GM19395 (cell line): ENCODE measurements around the gene PGA5.
"Not testable (repeated sequence)": the region's sequence is repeated elsewhere in the genome, so short reads cannot be mapped to it uniquely, and the experiment has no call there.

ENCODE experiments used
- ATAC-seq: cut with Tn5 transposase; IDR thresholded peaks from one replicate; pipeline ENCODE4 v1.9.1; 2021; ENCODE audit warnings: mild to moderate bottlenecking, moderate library complexity; ENCODE audit not compliant: unreplicated experiment

The PGA5 gene

GRCh38 chr11:61240875-61241274, at the start of gene PGA5:
TSS of gene PGA5 (plus strand) at chr11:61241175. CDS start at chr11:61241227, 52 bp downstream.
- ATAC-seq: not testable (repeated sequence)

DNA sequence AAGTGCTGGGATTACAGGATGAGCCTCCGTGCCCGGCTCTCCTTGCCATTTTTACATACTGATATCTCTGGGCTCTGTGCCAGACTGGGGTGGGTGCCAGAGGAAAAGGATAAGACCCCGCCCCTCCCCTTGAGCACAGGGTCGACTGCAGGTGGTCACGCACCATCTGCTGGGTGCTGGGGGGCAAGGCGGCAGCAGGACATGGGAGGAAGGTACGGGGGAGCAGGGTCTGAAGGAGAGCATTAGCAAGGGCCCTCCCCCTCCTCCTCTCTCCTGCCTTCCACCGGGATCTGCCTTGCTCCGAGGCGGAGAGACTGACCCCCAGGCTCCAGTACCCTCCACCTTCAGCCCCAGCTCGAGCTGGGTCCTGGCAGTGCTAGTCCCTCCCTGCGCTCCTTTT, 47.4 kb upstream of the PGA5 start:
- no peak for ATAC-seq

- ATAC-seq: no peak
Observed at GRCh38 chr11:61194169-61194671, 46.8 kb upstream of the PGA5 start.

GRCh38 chr11:61194981-61195695, 45.8 kb upstream of the PGA5 start:
- ATAC-seq: no peak

GRCh38 chr11:61195719-61196118, 45.3 kb upstream of the PGA5 start:
- no peak for ATAC-seq

DNA sequence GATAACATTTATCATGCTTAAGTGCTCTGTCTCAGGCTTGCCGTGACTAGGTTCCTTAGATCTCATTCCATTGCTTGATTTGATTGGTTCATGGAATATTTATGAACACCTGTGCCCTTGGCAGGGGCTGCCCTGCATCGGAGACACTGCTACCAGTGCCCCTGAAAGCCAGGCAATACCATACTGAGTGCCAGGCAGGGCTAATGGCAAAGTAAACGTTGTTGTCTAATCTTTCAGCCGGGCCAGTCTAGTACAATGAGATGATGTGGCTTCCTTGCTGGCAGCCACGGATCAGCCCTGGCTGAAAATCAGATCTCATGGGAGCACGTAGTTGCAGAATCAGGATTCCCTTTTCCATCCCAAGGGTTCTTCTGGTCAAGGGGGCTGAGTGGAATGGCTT, 42.6 kb upstream of the PGA5 start:
- no peak for ATAC-seq

- ATAC-seq: no peak
Observed at GRCh38 chr11:61198948-61199523, 41.9 kb upstream of the PGA5 start.

DNA sequence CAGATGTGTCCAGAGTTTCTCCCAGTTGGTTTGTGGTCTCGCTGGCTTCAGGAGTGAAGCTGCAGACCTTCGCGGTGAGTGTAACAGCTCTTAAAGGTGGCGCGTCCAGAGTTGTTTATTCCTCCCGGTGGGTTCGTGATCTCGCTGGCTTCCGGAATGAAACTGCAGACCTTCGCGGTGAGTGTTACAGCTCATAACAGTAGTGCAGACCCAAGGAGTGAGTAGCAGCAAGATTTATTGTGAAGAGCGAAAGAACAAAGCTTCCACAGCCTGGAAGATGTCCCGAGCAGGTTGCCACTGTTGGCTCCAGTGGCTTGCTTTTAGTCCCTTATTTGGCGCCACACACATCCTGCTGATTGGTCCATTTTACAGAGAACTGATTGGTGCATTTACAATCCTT, 39.5 kb upstream of the PGA5 start:
- ATAC-seq: no peak

GRCh38 chr11:61202950-61203746, 37.8 kb upstream of the PGA5 start, which contains the start of gene PGA3:
TSS of gene PGA3 (plus strand) at chr11:61203515. CDS start at chr11:61203565, 50 bp downstream.
- not testable (repeated sequence) for ATAC-seq

DNA sequence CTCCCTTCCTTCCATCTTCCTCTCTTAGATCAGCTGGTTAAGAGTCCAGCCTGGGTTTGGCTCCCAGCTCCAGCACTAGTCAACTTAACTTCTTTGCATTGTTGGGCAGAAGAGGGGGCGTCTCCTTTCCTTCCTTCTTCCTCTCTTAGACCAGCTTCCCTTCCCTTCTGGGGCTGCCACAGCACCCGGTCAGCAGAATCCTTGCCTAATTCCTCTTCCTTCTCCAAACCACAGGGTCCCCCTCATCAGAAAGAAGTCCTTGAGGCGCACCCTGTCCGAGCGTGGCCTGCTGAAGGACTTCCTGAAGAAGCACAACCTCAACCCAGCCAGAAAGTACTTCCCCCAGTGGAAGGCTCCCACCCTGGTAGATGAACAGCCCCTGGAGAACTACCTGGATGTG, 37.1 kb upstream of the PGA5 start:
- not testable (repeated sequence) for ATAC-seq

DNA sequence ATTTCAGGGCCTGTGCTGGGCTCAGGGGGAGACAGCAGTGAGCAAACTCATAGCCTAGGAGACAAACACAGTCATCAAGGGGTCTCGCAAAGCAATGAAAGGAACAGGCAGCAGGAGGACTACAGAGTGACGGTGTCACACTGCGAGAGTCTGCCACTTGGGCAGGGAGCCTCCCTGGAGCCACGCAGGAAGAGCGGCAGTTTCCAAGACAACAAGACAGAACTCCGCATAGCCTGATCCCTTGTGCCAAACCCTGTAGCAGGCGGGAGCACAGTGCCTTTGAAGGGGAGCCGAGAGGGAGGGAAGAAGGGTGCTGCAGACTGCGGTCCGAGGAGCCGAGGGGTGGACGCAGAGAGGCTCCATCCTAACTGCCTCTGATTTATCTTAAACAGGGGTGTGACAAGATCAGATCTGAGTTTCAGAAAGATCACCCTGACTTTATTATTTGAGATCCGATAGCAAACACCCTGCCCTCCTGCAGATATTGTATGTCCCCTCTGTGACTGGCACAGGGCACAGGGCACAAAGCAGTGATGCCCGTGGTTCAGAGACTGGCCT, 36.4 kb upstream of the PGA5 start:
- not testable (repeated sequence) for ATAC-seq

GRCh38 chr11:61207636-61208310, 33.2 kb upstream of the PGA5 start:
- not testable (repeated sequence) for ATAC-seq

DNA sequence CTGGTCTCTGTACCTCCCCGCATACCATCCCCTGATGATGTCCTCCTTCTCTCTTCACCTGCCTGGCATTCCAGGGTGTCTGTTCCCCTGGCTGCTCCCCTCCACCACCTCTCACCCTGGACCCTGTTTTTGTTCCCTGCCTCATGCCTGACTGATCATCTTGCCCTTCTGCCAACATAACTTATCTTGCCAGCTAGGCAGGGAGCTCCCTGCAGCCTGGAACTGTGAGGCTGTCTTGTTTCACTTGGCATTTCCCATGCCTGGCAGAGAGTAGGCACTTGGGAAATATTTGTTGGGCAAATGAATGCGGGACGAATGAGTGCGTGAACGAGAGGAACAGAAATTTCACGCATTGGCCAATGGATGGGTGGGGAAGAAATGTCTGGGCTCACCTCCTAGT, 30.3 kb upstream of the PGA5 start:
- not testable (repeated sequence) for ATAC-seq

DNA sequence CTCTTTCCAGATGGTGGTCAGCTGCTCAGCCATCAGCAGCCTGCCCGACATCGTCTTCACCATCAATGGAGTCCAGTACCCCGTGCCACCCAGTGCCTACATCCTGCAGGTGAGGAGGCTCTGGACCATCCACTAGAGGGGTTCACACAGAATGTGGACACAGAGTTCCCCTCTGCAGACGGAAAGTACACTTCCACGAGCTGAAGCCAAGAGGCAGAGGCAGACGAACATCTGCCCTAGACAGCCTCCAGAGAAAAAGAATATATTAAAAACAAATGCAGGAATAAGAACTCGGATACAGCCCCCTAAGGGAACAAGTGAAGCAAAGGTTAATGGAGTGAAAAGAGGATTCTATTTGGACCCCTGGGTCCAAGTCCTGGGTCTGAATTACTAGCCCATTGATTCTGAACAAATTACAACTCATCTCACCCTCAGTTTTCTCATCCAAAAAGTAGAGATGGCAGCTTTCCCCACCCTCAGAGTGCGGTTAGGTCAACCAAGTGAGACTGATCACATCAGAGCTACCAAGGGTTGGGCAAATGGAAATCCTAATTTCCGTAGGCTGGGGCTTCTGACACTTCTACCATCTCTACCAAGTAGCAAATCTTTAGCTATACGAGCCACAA, 29.5 kb upstream of the PGA5 start:
- not testable (repeated sequence) for ATAC-seq

DNA sequence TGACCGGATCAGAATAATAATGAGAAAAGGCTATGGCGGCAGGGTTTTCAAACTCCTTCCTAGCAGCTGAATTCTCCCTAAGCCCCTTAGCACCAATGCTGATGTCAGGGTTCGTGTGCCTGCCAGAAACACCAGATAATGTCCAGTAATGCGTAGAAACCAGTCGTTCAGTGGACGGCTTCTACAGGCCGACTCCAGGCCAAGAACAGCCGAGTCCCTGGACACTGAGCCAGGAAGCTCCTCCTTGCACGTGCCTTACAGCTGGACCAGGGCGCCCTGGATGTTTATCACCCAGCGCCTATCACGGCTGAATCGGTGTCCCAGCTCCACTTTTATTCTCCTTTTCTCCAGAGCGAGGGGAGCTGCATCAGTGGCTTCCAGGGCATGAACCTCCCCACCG, 28.8 kb upstream of the PGA5 start:
- not testable (repeated sequence) for ATAC-seq

DNA sequence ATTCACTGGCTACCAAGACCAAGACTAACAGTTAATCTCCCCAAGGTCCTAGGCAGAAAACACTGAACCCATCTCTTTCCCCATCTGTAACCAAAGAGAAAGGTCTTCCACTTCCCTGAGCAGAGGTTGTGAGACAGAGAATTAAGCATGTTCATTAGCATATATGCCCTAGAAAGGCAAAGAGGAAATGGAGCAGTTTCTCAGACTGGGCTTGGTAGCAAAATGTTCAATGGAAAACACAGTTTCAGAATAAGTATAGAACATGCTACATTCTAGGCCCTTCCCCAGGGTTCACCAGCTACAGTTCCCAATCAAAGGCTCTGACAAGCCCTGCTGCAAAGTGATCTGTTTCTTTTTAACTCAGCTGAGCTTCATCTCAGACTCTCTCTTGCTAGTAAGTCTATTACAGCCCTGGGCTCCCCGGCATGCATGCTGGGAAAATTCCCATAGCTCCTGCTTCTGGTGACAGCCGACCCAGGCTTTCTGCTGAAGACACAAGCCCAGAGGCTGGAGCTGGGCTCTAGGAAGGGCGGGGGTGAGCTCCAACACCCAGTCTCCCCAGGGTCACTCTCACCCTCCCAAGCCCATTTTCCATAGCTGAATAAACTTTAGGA, 27.2 kb upstream of the PGA5 start:
- not testable (repeated sequence) for ATAC-seq

DNA sequence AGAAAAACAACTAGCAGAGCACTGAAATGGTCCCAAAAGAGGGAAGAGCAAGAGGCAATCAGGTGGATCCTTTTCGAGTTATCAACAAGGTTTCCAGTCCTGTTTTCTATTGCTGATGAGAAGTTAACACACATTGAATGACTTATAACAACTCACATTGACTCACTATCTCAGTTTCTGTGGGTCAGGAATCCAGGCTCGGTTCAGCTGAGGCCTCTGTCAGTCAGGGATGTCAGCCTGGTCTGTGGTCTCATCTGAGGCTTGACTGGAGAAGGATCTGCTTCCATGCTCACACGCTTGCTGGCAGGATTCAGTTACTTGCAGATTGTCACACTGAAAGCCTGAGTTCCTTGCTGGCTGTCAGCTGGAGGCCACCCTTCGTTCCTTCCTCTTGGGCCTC, 22.7 kb upstream of the PGA5 start:
- not testable (repeated sequence) for ATAC-seq

DNA sequence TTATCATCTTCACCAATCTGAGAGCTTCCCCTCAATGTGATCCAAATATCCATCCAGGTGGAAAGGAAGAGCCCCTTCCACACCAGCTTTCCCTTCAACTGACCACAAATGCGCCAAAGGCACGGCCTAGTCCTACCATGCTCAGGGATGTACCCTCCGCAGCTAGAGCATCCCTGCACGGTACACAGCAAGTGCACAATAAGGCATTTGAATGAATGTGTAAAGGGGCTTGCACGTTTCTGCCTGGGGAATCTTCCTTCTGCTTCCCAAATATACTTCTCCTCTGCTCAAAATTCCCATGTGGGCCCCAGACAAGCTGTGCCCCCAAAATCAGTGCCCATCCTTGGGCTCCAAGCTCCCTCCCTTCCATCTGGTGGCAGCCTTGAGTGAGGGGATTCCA, 22.0 kb upstream of the PGA5 start:
- ATAC-seq: not testable (repeated sequence)

DNA sequence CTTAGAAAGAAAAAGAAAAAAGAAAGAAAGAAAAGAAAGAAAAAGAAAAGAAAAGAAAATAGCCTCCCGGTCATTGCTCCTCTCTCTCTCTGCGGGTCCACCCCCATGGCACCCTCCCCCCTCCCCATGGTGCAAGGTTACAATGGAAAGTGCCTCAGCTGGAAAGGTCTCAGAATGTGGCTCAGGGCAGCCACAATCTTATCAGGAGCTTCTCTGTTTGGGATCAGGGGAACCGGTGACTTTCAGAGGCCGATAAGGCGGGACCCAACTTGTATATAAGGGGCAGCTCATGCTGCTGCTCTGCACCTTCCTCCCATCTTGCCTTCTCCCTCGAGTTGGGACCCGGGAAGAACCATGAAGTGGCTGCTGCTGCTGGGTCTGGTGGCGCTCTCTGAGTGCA, 18.9 kb upstream of the PGA5 start, which contains the start of gene PGA4:
Gene PGA4 (plus strand): TSS at position 301 of the 400 bp plus-strand sequence. CDS start 54 bp downstream, at position 355.
- not testable (repeated sequence) for ATAC-seq

DNA sequence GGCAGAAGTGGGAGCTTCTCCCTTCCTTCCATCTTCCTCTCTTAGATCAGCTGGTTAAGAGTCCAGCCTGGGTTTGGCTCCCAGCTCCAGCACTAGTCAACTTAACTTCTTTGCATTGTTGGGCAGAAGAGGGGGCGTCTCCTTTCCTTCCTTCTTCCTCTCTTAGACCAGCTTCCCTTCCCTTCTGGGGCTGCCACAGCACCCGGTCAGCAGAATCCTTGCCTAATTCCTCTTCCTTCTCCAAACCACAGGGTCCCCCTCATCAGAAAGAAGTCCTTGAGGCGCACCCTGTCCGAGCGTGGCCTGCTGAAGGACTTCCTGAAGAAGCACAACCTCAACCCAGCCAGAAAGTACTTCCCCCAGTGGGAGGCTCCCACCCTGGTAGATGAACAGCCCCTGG, 18.3 kb upstream of the PGA5 start:
- not testable (repeated sequence) for ATAC-seq
